HCT116 (cell line): ENCODE data around the gene UMODL1. TPM values are rescaled to one million over a fixed set of nuclear protein-coding genes. Genes with fewer than 3 reads are reported as not detected.

Experiments
- ATAC-seq: fragments of 200-7000 bp; cut with Tn5 transposase; 2 replicates; pipeline ENCODE4 v1.9.1; 2020; ENCODE audit warnings: mild to moderate bottlenecking, moderate library complexity
- BruUV-seq: library from RNA; stranded (reverse); fragments of 400-500 nt; replicated peaks from 2 replicates; lab custom pipeline; 2021; lab: Mats Ljungman, UMichigan
- CTCF ChIA-PET: fragments of 300-600 bp; sonication (Branson Sonifier 250); formaldehyde crosslinking; loops from one replicate; lab custom pipeline; 2021; ENCODE audit warnings: antibody characterized with exemption; lab: Charles Lee
- POLR2A ChIA-PET: fragments of 300-600, 350-600 bp; sonication (Branson Sonifier 250); formaldehyde crosslinking; loops from one replicate; lab custom pipeline; 2021; ENCODE audit warnings: antibody characterized with exemption; lab: Charles Lee
- RAD21 ChIA-PET, 2 experiments: fragments of 300-600 bp; sonication (Branson Sonifier 250); formaldehyde crosslinking; loops; one replicate each; lab custom pipeline; 2023; ENCODE audit warnings: low total read pairs in 2 of 2; ENCODE audit not compliant: uncharacterized antibody in 2 of 2, unreplicated experiment in 2 of 2, low non-redundant PET in 1 of 2; lab: Charles Lee
- DNase-seq: peaks from one replicate; pipeline ENCODE4 v3.0.0-alpha.2; 2010; ENCODE audit warnings: low read depth, low spot score
- H2AFZ ChIP-seq: fragments of 200-600 bp; shearing (Covaris generic), sonication (generic); 2 replicates; pipeline ENCODE4 v1.6.1; 2017; ENCODE audit warnings: low read depth, mixed run types, mixed read lengths, antibody characterized with exemption, low read length; ENCODE audit not compliant: poor library complexity, severe bottlenecking
- H3K27ac ChIP-seq: 2 replicates; pipeline ENCODE4 v1.5.1; 2012; ENCODE audit warnings: low read depth, low read length
- H3K27me3 ChIP-seq: fragments of 200-600 bp; sonication (generic); 2 replicates; pipeline ENCODE4 v1.6.1; 2016; ENCODE audit warnings: mixed run types, low read length, mixed read lengths; ENCODE audit not compliant: insufficient read depth
- H3K36me3 ChIP-seq, 2 experiments: fragments of 200-500 bp in 1 of 2; fragments of 200-600 bp in 1 of 2; sonication (Bioruptor generic) in 1 of 2; sonication (generic) in 1 of 2; 2 replicates each; pipeline versions ENCODE4 v1.5.1 to v1.6.1; 2014 to 2016; ENCODE audit warnings: low read length in 2 of 2, inconsistent platforms in 1 of 2, mixed read lengths in 1 of 2, mixed run types in 1 of 2; ENCODE audit not compliant: insufficient read depth in 2 of 2, control insufficient read depth in 1 of 2
- H3K4me1 ChIP-seq, 2 experiments: fragments of 200-600 bp in 1 of 2; sonication (generic) in 1 of 2; 2 replicates each; pipeline versions ENCODE4 v1.5.1 to v1.6.1; 2012 to 2017; ENCODE audit warnings: low read length in 2 of 2, inconsistent platforms in 1 of 2, mild to moderate bottlenecking in 1 of 2, mixed read lengths in 1 of 2, mixed run types in 1 of 2, moderate library complexity in 1 of 2; ENCODE audit not compliant: insufficient read depth in 2 of 2, control insufficient read depth in 1 of 2
- H3K4me2 ChIP-seq: fragments of 200-600 bp; sonication (generic); 2 replicates; pipeline ENCODE4 v1.6.1; 2017; ENCODE audit warnings: mixed run types, low read length, mixed read lengths
- H3K4me3 ChIP-seq, 2 experiments: fragments of 200-600 bp in 1 of 2; sonication (generic) in 1 of 2; replicated peaks in 1 of 2; 2 replicates each; pipeline ENCODE4 v1.5.1; 2011 to 2016; ENCODE audit warnings: low read length in 2 of 2, control low read depth in 1 of 2, low read depth in 1 of 2, mild to moderate bottlenecking in 1 of 2, mixed read lengths in 1 of 2, mixed run types in 1 of 2
- H3K79me2 ChIP-seq: fragments of 200-600 bp; sonication (generic); 2 replicates; pipeline ENCODE4 v1.6.1; 2017; ENCODE audit warnings: mild to moderate bottlenecking, mixed run types, low read length, moderate library complexity, mixed read lengths; ENCODE audit not compliant: insufficient read depth
- H3K9ac ChIP-seq: fragments of 200-600 bp; sonication (generic); 2 replicates; pipeline ENCODE4 v1.6.1; 2016; ENCODE audit warnings: low read length, mixed read lengths
- H3K9me2 ChIP-seq: fragments of 200-600 bp; sonication (generic), shearing (Covaris generic); 2 replicates; pipeline ENCODE4 v1.6.1; 2017; ENCODE audit warnings: mixed run types, mild to moderate bottlenecking, moderate library complexity; ENCODE audit not compliant: insufficient read depth
- H3K9me3 ChIP-seq, 2 experiments: fragments of 200-500 bp in 1 of 2; fragments of 200-600 bp in 1 of 2; sonication (Bioruptor generic) in 1 of 2; sonication (generic) in 1 of 2; 2 replicates each; pipeline ENCODE4 v1.6.1; 2014 to 2017; ENCODE audit warnings: low read length in 2 of 2, mixed read lengths in 2 of 2, inconsistent platforms in 1 of 2, low read depth in 1 of 2, mild to moderate bottlenecking in 1 of 2, mixed run types in 1 of 2, moderate library complexity in 1 of 2; ENCODE audit not compliant: control insufficient read depth in 1 of 2, insufficient read depth in 1 of 2
- H4K20me1 ChIP-seq: fragments of 200-600 bp; sonication (generic), shearing (Covaris generic); 2 replicates; pipeline ENCODE4 v1.6.1; 2017; ENCODE audit warnings: mixed run types, mild to moderate bottlenecking, moderate library complexity; ENCODE audit not compliant: insufficient read depth
- ATF3 ChIP-seq: IDR thresholded peaks from 2 replicates; pipeline ENCODE4 v1.6.1; 2012
- CBX3 ChIP-seq: IDR thresholded peaks from 2 replicates; pipeline ENCODE4 v1.6.1; 2012; ENCODE audit warnings: low read depth
- CEBPB ChIP-seq: IDR thresholded peaks from 2 replicates; pipeline ENCODE4 v1.6.1; 2012; ENCODE audit warnings: low read depth
- EGR1 ChIP-seq: IDR thresholded peaks from 2 replicates; pipeline ENCODE4 v1.6.1; 2012; ENCODE audit warnings: low read depth
- ELF1 ChIP-seq: IDR thresholded peaks from 2 replicates; pipeline ENCODE4 v1.6.1; 2012; ENCODE audit warnings: low read depth, borderline replicate concordance
- EZH2 ChIP-seq: fragments of 200-600 bp; sonication (generic); IDR thresholded peaks from 2 replicates; pipeline ENCODE4 v1.6.1; 2017; ENCODE audit warnings: antibody characterized with exemption, mixed run types
- EZH2phosphoT487 ChIP-seq: fragments of 200-600 bp; IDR thresholded peaks from 2 replicates; pipeline ENCODE4 v1.6.1; 2018; ENCODE audit warnings: antibody characterized with exemption, borderline replicate concordance
- JUND ChIP-seq: IDR thresholded peaks from 2 replicates; pipeline ENCODE4 v1.6.1; 2012
- POLR2A ChIP-seq: IDR thresholded peaks from 2 replicates; pipeline ENCODE4 v1.7.0; 2011; ENCODE audit warnings: borderline replicate concordance; ENCODE audit not compliant: insufficient read depth, insufficient read length; ENCODE audit errors: extremely low read depth
- RAD21 ChIP-seq: IDR thresholded peaks from 2 replicates; pipeline ENCODE4 v1.6.1; 2012; ENCODE audit warnings: low read depth, mild to moderate bottlenecking
- REST ChIP-seq: IDR thresholded peaks from 2 replicates; pipeline ENCODE4 v1.6.1; 2012; ENCODE audit warnings: low read depth
- SIN3A ChIP-seq: IDR thresholded peaks from 2 replicates; pipeline ENCODE4 v1.6.1; 2012; ENCODE audit warnings: low read depth
- SRF ChIP-seq: IDR thresholded peaks from 2 replicates; pipeline ENCODE4 v1.6.1; 2012; ENCODE audit warnings: low read depth
- TCF7L2 ChIP-seq: IDR thresholded peaks from 2 replicates; pipeline ENCODE4 v1.7.0; 2011; ENCODE audit warnings: borderline replicate concordance, inconsistent platforms; ENCODE audit not compliant: insufficient read depth, insufficient read length; ENCODE audit errors: extremely low read depth
- YY1 ChIP-seq: IDR thresholded peaks from 2 replicates; pipeline ENCODE4 v1.6.1; 2011; ENCODE audit warnings: low read length, low read depth, moderate library complexity, mild to moderate bottlenecking; ENCODE audit not compliant: insufficient replicate concordance; ENCODE audit errors: extremely low read depth
- ZNF274 ChIP-seq: fragments of 200-500 bp; sonication (Bioruptor generic); IDR thresholded peaks from 2 replicates; pipeline ENCODE4 v1.6.1; 2014; ENCODE audit warnings: mild to moderate bottlenecking, low read depth, low read length, inconsistent platforms
- intact Hi-C: fragments of 100-400 bp; cut with micrococcal nuclease; formaldehyde crosslinking; loops from 2 replicates; pipeline ENCODE4 v1.10.0; 2022
- total RNA-seq: library from RNA; stranded (reverse); gene quantifications from one replicate; pipeline ENCODE4 v1.2.1, GENCODE V29; 2021; ENCODE audit not compliant: unreplicated experiment
- TF ChIP-seq, protein P1 (sequence below): IDR thresholded peaks from 2 replicates; pipeline ENCODE4 v1.6.1; 2012
- TF ChIP-seq, protein P2 (sequence below), 3 experiments: fragments of 200-600 bp in 1 of 3; sonication (generic) in 1 of 3; IDR thresholded peaks in 2 of 3; conservative IDR thresholded peaks in 1 of 3; 2 replicates each; pipeline ENCODE4 v1.5.1; 2012 to 2017; ENCODE audit warnings: low read depth in 2 of 3, low read length in 2 of 3, antibody characterized with exemption in 1 of 3, borderline replicate concordance in 1 of 3, control low read depth in 1 of 3, mild to moderate bottlenecking in 1 of 3, mixed read lengths in 1 of 3, mixed run types in 1 of 3, moderate library complexity in 1 of 3; ENCODE audit not compliant: insufficient read depth in 1 of 3
- TF ChIP-seq, protein P3 (sequence below): IDR thresholded peaks from 2 replicates; pipeline ENCODE4 v1.6.1; 2011; ENCODE audit warnings: mild to moderate bottlenecking, low read length, moderate library complexity; ENCODE audit not compliant: insufficient replicate concordance; ENCODE audit errors: extremely low read depth

UMODL1 gene
- total RNA-seq, 1 experiment from 2014 or later = not detected

- H3K9me2 ChIP-seq = no peaks in the 10 kb centered on the region
- no peaks in the 10 kb centered on the region for H3K79me2 ChIP-seq
- DNase-seq (no peak), ATAC-seq (no peak)
- BruUV-seq = no TSS peak
- no peak overlapping the region for H3K27ac ChIP-seq
- no peaks in the 10 kb centered on the region for H3K36me3 ChIP-seq
- H3K4me1 ChIP-seq = no peaks in the 10 kb centered on the region
- H3K4me3 ChIP-seq = no peak overlapping the region
- H3K9me3 ChIP-seq = no peaks in the 10 kb centered on the region
- H3K27me3 ChIP-seq = no peaks in the 10 kb centered on the region
- no peak overlapping the region for H3K9ac ChIP-seq
- TF ChIP-seq YY1 (no peak), JUND (no peak), ATF3 (no peak), EGR1 (no peak), TCF7L2 (no peak), ELF1 (no peak), CEBPB (no peak), SRF (no peak), REST (no peak), POLR2A (no peak), ZNF274 (no peak), CBX3 (no peak), EZH2phosphoT487 (no peak), EZH2 (no peak), SIN3A (no peak), RAD21 (no peak)
- TF ChIP-seq, protein P1, sequence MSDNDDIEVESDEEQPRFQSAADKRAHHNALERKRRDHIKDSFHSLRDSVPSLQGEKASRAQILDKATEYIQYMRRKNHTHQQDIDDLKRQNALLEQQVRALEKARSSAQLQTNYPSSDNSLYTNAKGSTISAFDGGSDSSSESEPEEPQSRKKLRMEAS = no peak
- TF ChIP-seq, protein P2, sequence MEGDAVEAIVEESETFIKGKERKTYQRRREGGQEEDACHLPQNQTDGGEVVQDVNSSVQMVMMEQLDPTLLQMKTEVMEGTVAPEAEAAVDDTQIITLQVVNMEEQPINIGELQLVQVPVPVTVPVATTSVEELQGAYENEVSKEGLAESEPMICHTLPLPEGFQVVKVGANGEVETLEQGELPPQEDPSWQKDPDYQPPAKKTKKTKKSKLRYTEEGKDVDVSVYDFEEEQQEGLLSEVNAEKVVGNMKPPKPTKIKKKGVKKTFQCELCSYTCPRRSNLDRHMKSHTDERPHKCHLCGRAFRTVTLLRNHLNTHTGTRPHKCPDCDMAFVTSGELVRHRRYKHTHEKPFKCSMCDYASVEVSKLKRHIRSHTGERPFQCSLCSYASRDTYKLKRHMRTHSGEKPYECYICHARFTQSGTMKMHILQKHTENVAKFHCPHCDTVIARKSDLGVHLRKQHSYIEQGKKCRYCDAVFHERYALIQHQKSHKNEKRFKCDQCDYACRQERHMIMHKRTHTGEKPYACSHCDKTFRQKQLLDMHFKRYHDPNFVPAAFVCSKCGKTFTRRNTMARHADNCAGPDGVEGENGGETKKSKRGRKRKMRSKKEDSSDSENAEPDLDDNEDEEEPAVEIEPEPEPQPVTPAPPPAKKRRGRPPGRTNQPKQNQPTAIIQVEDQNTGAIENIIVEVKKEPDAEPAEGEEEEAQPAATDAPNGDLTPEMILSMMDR (IDR thresholded peaks at IDR 0.05 in 2 of 3, conservative IDR thresholded peaks at IDR 0.05 in 1 of 3; ENCODE audit: borderline replicate concordance in 1 of 3, insufficient read depth in 1 of 3, low read depth in 2 of 3, low read length in 2 of 3) = no peak
- TF ChIP-seq, protein P3, sequence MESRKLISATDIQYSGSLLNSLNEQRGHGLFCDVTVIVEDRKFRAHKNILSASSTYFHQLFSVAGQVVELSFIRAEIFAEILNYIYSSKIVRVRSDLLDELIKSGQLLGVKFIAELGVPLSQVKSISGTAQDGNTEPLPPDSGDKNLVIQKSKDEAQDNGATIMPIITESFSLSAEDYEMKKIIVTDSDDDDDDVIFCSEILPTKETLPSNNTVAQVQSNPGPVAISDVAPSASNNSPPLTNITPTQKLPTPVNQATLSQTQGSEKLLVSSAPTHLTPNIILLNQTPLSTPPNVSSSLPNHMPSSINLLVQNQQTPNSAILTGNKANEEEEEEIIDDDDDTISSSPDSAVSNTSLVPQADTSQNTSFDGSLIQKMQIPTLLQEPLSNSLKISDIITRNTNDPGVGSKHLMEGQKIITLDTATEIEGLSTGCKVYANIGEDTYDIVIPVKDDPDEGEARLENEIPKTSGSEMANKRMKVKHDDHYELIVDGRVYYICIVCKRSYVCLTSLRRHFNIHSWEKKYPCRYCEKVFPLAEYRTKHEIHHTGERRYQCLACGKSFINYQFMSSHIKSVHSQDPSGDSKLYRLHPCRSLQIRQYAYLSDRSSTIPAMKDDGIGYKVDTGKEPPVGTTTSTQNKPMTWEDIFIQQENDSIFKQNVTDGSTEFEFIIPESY = no peak
- no peaks in the 10 kb centered on the region for H4K20me1 ChIP-seq
- ChIA-PET RAD21 (no interaction called here), CTCF (no interaction called here), POLR2A (no interaction called here)
- H3K4me2 ChIP-seq = no peak overlapping the region
- intact Hi-C loops = no loop called here
- H2AFZ ChIP-seq = no peak overlapping the region
Observed at GRCh38 chr21:42191696-42192595, 120.8 kb downstream of the UMODL1 start.
